Forelimb muscle (tissue), 1 donor: ENCODE measurements around the gene SEMA6D. TPM values are rescaled to one million over a fixed set of nuclear protein-coding genes. Genes with fewer than 3 reads are reported as not detected.
"Not testable (repeated sequence)": the region's sequence is repeated elsewhere in the genome, so short reads cannot be mapped to it uniquely, and the experiment has no call there.

ENCODE experiments used
- DNase-seq: peaks from one replicate; pipeline ENCODE4 v3.0.0-alpha.2; 2013; ENCODE audit warnings: low read depth
- polyA plus RNA-seq: library from polyadenylated mRNA; unstranded; fragments of 120-200 nt; gene quantifications from one replicate; pipeline ENCODE4 v1.2.1, GENCODE V29; 2013; ENCODE audit not compliant: insufficient read length

The SEMA6D gene
- polyA plus RNA-seq, 1 donor = 60.2 TPM

GRCh38 chr15:47718497-47719437 is 1.5 kb downstream of the SEMA6D start:
- no peak for DNase-seq

DNA sequence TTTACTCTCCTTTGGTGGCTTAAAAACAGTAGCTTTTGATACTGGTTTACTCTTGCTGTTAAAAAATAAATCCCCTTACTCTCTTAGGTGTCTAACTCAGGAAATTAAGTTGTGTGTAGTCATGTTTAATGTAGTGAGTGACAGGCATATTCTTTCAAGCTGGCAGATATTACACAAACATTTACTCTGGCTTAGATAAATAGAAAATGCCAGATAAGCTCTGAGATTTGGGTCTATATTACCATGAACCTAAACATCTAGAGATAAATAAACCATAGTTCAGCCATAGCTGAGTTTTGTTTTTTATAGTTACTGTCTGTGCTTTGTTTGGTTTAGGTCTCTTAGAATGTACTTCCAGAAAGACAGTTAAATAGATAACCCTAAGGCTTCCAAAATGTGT is 2.4 kb downstream of the SEMA6D start:
- no peak for DNase-seq

- no peak for DNase-seq
Observed at GRCh38 chr15:47720555-47720954, 3.2 kb downstream of the SEMA6D start.

DNA sequence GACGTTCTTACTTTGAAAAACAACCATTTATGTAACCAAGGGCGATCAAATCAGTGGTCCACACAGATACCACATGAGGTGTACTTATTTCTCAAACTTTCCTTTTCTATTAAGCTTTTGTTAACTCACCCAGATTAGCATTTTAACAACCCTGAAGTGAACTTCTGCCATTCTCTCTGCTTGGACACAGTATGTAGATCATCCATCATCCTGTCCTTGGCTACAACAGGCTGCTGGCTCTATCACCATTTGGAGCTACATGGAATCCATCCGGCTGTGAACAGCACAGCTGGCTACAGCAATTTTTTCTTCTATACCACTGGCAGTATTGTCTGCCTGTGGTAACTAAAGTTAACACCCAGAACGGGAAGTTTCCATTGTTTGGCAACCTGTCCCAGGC is 4.4 kb downstream of the SEMA6D start:
- no peak for DNase-seq

- no peak for DNase-seq
Observed at GRCh38 chr15:47724346-47724745, 7.0 kb downstream of the SEMA6D start.

DNA sequence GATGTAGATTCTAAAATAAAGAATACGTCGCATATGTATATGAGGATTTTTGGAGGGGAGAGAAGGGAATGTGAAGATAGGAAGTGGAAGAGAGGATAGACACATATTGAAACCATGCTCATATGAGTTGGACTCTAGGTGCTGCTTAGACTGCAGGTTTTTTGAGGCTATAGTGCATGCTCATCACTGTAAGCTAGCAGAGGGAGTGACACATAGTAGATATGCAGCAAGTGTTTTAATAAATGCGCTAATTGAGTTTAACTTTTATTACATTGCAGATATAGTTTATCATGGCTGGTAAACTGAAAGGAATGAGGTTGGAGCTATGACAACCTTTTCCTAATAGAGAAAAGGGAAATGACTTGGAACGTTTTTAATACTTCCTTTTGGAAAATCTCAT is 7.7 kb downstream of the SEMA6D start:
- DNase-seq = no peak

DNA sequence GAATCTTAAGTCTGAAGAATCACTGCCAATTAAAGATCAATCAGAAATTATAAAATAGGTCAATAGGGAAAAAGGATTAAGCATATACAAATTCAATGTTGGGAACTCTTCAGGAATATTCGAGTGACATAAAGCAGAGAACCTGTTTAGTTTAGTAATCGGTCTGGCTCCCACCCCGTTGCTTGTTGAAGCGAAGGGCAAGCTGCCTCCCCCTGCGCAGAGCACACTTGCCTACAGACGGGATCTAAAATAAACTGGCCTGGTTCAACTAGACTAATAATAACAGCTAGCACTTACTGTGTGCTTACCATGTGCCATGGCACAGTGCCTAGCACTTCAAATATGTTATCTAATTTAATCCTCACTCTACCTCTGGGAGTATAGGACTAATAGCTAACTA is 8.6 kb downstream of the SEMA6D start:
- DNase-seq = no peak

DNA sequence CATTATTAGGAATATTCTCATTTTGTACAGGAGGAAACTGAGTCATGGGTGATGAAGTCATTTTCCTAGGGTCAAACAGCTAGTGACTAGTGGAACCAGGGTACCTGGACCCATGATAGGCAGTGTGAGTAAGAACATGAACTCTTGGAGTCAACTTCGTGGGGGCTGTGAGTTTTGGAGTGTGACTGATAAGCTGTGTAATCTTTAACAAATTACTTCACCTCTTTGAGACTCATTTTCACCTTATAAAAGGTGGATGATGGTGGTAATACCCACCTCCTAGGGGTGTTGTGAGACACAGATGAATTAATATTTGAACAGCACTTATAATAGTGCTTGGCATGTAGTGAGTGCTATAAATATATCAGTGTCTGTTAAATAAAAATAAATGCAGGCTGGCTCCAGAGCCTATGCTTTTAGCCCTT is 9.1 kb downstream of the SEMA6D start:
- DNase-seq = no peak

DNA sequence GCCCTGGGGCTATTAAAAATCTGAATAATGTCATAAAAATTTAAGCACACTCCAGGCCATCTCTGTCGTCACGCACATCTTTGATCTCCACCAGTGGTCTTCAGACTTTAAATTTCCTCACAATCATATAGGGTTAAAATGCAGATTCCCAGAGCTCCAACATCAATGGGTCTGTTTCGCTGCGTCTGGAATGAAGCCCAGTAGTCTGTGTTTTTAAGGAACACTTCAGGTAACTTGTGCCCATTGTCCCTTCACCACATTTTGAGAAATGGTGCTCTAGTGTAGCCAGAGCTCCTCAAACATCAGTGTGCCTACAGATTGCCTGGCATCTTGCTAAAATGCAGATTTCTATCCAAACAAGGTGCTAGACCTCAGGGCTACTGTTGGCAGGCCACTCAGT is 9.8 kb downstream of the SEMA6D start:
- DNase-seq = no peak

DNA sequence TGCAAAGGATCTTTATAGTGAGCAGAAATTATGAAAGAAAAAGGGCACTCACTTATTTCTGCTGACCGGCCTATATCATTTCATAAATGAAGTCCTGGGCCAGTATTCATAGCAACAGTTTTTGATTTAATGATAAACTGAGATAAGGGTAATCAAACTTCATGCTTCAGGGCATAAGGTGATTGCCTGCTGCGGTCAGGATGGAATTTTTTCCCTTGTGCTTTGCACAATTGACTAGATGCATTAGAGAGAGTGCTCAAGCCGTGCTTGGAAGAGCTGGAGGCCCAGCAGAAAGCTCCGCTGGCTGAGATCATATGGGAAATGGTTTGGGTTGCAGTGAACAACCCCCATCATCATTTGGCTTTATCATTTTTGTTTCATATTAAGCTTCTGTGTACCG is 10.4 kb downstream of the SEMA6D start:
- DNase-seq = no peak

GRCh38 chr15:47728426-47728825 is 11.1 kb downstream of the SEMA6D start:
- no peak for DNase-seq

DNA sequence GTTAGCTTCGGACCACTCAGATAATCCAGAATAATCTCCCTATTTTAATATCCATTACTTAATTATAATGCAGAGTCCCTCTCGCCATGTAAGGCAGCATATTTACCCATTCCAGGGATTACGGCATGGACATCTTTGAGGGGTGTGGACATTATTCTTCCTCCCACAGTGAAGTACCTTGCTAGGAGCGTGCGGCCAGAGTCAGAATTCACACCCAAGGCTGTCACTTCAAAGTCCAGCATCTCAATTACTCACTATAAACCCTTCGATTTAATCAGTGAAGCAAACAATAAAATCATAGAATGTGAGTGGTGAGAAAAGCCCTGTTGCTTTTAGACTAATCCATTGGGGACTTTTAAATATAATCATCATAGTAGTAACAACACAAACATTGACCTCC is 11.6 kb downstream of the SEMA6D start:
- DNase-seq = no peak

- no peak for DNase-seq
Observed at GRCh38 chr15:47731230-47731629, 13.9 kb downstream of the SEMA6D start.

DNA sequence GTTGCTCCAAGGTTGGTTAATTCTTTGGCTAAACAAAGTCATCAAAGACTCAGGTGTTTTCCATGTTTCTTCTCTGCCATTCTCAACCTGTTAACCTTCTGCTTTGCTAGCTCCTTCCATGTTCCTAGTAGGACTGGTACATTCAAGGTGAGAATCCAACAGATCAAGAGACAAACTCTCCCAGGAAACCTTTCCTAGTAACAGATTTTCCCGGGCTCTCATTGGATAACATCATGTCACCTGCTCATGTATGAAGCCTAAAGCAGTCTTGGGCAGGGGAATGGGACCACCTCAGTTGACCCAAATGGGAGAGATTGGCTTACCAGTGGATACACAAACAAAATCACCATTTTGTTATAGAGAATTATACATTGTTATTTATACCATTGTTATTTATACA is 14.9 kb downstream of the SEMA6D start:
- no peak for DNase-seq

DNA sequence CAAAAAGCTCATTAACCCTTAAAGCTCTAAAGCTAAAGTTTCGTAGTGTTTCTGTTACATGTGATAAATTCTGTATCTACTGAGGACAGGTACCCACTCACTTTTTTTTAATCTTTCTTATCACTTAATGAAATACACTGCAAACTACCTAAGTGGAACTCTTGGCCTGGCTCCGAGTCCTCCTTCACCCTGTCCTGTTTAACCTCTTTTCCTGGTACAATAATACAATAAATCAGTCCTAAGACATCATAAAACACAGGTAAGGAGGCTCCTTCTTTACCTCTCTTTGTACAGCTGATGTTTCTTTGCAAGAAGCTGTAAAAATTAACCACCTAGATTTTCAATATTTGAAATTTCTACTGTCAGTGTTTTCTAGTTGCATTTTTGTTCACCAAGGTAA is 15.8 kb downstream of the SEMA6D start:
- no peak for DNase-seq

GRCh38 chr15:47736143-47736786 is 19.0 kb downstream of the SEMA6D start:
- DNase-seq = no peak

- no peak for DNase-seq
Observed at GRCh38 chr15:47737477-47737876, 20.2 kb downstream of the SEMA6D start.

- DNase-seq = not testable (repeated sequence)
Observed at GRCh38 chr15:47738144-47738825, 21.0 kb downstream of the SEMA6D start.

GRCh38 chr15:47741082-47741481 is 23.8 kb downstream of the SEMA6D start:
- DNase-seq = no peak

- no peak for DNase-seq
Observed at GRCh38 chr15:47741907-47742306, 24.6 kb downstream of the SEMA6D start.

GRCh38 chr15:47742334-47742733 is 25.0 kb downstream of the SEMA6D start:
- no peak for DNase-seq

DNA sequence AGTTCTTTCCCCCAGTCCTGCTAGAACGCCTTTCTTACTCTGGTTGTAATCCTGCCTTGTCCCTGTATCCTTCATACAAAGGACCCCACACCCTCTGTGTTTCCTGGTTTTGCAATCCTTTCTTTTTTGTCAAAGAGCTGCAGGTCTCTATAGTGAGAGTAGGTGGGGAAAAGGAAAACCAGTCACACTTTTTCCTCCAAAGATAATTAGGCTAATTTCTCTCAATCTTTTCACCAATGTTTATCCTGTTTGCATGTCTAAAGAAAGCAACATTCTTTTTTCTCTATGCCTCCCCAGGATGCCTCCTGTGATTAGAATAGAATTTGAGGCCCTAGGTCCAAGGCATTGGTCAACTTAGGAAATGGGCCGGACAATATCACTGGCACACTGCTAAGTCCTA is 25.4 kb downstream of the SEMA6D start:
- DNase-seq = no peak

DNA sequence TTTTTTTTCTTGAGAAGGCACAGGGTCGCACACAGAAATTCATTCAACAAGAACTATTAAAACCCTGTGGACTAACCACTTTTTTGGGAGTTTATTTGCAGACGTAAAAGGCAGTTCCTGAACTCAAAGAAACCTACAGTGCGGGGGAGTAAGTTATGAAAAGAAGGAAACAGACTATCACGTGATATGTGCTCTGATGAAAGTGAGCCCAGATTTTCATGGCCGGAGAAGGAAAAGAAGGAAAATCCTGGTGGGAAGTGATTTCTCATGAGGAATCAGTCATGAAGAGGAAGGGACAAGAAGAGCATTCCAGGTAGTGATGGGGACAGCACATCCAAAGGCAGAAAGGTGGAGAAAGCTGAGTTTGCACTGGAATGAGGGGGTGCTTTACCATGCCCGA is 26.1 kb downstream of the SEMA6D start:
- no peak for DNase-seq
